Endothelial cell of hepatic sinusoid (primary cell): ENCODE data around the gene TSPAN3.

Source experiments
- in situ Hi-C: cut with HindIII; loops from 2 replicates; pipeline ENCODE4 v1.10.0; 2017; ENCODE audit warnings: low sequenced_read_pairs

The TSPAN3 gene

DNA sequence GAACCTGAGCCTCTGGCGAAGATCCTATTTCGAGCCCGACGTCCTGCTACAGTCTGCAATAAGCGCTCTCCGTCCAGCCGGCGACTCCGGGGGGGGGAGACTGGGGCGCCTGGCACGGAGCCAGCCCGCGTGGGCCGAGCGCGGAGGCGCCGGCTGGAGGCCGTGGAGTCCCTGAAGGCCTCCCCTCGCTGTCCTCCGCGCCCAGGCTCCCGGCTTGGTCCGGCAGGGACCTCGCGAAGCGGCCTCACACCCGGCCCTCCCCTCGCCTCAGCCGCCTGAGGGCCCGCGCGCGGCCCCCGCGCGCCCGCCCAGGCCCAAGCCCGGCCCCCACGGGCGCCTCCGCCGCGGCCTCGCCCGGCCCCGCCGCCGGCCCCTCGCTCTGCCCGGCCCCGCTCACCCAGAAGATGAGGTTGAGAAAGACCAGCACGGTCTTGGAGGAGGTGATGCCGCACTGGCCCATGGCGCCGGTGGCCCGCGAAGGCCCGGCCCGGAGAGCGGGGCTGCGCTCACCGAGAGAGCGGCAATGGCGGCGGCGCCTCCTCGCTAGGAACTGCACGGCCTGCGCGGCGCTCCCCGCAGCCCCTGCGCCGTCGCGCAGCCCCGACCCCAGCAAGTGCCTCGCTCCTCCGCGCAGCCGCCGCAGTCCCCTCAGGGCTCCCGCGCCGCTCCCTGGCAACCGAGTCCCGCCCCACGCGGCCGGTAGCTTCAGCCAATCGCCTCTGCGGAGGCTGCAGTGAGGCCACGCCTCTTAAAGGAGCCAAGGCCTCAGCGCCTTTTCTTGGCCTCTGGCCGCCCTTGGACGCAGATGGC, at the start of gene TSPAN3:
TSS of gene TSPAN3 (minus strand) at position 615 of the 810 bp plus-strand sequence. CDS start at position 460, 155 bp downstream.
- in situ Hi-C loops = no loop called here

- in situ Hi-C loops = loop anchor here (5.0 to 10.0 kb wide), 2 partner anchors 57 to 404 kb away; no protein-coding TSS in a partner anchor
Observed at GRCh38 chr15:77120576-77120975, 49.7 kb upstream of the TSPAN3 start.

DNA sequence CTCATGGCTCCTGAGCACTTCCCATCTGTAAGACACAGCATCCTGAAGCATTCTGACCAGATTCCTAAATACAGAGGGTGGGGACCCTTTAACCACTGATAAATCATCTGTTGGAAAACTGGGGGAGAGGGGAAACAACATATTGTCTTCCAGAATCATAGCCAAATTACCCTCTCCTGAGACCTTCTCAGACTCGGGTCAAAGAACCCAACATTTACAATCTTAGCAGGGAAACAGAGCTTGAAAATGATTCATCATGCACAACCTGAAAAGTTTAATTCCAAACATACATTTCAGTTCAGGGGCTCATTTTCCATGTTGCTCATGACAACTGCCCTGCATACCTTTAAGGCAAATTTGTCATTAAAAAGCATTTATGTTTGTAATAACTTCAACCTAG, 48.5 kb upstream of the TSPAN3 start:
- in situ Hi-C loops = no loop called here

DNA sequence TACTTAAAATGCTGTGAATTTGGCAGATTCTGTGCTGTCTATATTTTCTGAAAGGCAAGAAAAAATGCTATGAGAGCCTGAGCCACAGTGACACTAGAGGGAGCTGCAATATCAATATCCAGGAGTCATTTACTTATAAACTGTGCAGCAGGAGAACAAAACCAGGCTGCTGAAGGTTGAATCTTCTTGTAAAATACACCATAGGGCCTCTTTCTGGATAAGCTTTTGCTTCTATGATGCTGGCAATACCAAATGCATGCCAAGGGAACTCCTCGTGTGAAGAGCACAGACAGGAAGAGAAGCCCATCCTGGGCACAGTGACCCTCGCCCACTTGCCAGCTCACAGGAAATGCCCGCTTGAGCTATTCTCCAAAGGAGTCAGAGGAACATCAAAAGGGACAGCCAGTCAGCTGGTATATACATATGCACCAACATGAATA, 48.0 kb upstream of the TSPAN3 start:
- in situ Hi-C loops = no loop called here

GRCh38 chr15:77115179-77115578, 44.3 kb upstream of the TSPAN3 start:
- in situ Hi-C loops = no loop called here

DNA sequence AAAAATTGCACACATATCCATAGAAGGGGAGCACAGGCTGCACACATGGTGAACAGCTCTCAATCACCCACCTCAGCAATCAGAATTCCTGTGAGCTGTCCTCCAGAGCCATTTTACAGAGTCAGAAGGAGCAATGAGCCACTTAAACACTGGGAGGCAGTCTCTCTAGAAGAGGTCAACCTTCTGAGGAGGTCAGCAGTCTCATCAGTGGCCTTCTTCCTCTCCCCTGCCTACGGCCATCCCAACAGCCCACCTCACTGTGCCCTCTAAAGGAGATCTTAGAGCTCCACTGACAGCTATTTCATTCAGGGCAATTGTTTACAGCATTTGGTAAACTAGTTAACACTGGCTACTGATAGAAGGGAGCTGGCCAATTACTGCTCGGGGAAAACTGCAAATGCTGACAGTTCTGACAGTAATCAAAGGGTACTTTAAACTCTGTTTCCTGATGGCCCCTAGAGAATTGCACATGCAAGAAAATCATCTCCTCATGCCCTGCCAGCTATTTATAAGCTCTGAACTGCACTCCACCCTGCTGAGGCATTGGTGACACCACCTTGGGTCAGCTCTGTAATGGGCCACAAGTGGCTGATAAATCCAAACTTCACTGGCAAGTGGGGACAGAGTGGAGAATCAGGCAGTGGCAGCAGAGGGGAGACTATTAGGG, 42.1 kb upstream of the TSPAN3 start:
- in situ Hi-C loops = no loop called here

DNA sequence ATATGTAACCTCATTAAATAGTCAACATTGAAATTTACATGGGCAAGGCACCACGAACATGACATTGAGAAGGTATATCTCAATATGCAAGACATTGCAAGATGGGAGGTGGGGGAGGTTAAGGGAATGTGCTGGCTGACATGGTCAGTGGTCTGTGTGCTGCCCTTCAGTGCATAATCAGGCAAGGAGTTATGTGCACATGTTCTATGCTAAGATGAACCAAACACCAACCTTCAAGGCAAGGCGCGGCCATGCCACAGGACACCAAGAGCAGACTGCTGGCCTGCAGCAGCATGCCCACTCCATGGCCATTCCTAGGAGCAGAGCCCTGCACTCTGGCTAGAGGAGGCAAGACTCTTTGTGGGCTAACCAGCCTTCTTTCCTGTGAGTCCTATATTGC, 40.9 kb upstream of the TSPAN3 start:
- in situ Hi-C loops = no loop called here

- in situ Hi-C loops = no loop called here
Observed at GRCh38 chr15:77107531-77108355, 36.8 kb upstream of the TSPAN3 start.

DNA sequence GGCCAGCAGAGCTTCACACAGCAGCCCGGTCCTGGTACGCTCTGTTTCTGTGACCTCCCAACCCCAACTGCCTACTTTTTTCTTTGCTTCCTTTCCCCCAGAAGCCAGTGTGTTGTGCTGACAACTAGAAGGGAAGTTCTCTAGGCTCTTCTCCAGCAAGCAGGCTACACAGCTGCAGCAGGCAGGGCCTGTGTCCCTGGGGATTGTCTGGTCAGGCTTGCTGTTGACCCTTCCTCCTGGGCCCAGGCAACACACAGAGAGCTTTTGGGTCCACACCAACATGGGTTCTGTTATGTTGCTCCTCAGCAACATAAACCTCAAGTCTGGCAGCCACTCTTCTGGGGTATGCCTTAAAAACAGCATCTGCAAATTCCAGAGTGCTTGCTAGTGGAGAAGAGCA, 36.2 kb upstream of the TSPAN3 start:
- in situ Hi-C loops = no loop called here

GRCh38 chr15:77104155-77104554, 33.2 kb upstream of the TSPAN3 start:
- in situ Hi-C loops = loop anchor here (5.0 kb wide), 1 partner anchor 433 kb away; no protein-coding TSS in a partner anchor

DNA sequence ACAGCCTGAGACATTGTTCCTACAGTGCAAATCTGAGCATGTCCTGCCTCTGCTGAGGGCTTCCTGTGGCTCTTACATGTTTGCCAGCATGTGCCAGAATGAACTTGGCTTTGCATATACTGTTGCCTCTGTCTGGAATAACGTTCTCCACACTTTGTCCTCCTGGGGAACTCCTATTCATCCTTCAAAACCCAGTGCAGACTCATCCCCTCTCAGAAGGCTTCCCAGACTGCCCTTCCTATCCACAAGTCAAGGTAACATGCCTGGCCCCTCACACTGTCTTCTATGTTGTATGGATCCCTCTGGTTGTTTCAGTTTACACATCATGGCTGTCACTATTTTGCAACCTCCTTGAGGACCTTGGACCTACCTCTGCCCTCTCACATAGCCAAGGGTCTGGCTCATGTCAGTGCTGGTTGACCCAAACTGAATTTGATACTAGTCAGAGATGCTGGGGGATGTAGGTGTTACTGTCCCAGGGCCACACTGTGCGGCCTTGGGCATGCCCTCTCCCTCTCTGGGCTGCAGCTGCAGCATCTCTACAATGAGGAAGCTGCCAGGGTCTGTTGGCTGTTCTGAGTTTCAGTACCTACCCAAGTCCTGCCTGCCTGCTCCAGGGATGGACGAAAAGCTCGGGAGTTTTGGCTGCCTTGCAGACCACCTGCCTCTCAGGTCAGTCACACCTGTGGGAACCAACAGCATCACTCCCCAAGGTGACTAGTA, 29.0 kb upstream of the TSPAN3 start:
- in situ Hi-C loops = loop anchor here (5.0 kb wide), 1 partner anchor 437 kb away; no protein-coding TSS in a partner anchor

GRCh38 chr15:77098572-77098971, 27.7 kb upstream of the TSPAN3 start:
- in situ Hi-C loops = no loop called here

- in situ Hi-C loops = no loop called here
Observed at GRCh38 chr15:77097921-77098320, 27.0 kb upstream of the TSPAN3 start.

DNA sequence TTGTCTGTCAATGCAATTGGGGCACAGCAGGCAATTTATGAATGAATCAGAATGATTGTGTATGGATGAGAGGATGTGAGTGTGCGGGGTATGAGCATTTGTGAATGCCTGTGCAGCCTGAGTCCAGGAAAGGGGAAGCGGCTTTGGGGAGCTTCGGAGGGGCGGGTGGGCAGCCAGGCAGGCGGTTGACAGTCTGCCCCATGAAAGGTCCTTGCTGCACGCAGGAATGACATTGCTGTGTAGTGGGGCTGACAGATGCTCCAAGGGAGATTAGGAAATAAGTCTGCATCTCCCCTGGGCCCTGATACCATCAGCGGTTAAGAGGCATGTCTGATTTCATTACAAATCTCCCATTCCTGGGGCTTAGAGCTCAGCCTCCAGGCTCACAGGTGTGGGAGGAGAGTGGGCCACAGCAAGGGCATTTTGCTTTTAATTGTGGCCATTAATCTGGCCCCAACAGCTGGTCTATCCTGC, 26.4 kb upstream of the TSPAN3 start:
- in situ Hi-C loops = no loop called here

- in situ Hi-C loops = no loop called here
Observed at GRCh38 chr15:77096541-77096940, 25.6 kb upstream of the TSPAN3 start.

DNA sequence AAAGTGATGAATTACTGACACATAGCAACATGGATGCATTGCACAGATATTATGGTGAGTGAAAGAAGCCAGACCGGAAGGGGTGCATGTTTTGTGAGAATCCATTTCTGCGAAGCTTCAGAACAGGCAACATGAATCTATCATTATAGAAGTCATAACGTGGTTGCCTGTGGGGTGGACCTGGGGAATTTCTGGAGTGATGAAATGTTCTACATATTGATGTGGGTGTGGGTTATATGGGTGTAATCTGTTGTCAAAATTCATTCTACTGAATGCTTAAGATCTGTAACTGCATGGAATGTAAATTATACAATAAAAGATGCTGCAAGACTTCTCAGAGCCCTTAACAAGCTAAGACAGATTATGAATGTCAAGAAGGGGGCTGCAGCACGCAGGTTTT, 25.2 kb upstream of the TSPAN3 start:
- in situ Hi-C loops = no loop called here

GRCh38 chr15:77094397-77095030, 23.6 kb upstream of the TSPAN3 start:
- in situ Hi-C loops = no loop called here

GRCh38 chr15:77093436-77093835, 22.5 kb upstream of the TSPAN3 start:
- in situ Hi-C loops = no loop called here

GRCh38 chr15:77091097-77091496, 20.2 kb upstream of the TSPAN3 start:
- in situ Hi-C loops = no loop called here

DNA sequence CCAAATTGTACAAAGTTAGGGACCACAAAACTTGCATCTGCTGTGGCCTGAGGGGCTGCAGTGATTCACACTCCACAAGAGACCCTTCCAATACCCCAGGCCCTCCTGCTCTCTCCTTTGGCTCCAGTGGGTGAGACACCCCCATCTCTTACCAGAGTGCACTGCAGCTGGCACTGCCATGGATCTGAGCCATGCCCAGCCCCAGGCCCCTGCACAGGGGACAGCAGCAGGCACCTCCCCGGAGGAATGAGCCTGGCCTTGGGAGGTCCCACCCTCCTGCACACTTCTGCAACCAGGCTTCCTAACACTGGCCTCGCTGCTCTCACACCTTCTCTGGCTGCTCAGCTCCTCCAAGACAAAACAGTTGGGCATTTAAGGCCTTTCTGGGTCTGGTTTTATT, 16.3 kb upstream of the TSPAN3 start:
- in situ Hi-C loops = no loop called here
